ENCODE measurements around the gene SYNRG.

DNA sequence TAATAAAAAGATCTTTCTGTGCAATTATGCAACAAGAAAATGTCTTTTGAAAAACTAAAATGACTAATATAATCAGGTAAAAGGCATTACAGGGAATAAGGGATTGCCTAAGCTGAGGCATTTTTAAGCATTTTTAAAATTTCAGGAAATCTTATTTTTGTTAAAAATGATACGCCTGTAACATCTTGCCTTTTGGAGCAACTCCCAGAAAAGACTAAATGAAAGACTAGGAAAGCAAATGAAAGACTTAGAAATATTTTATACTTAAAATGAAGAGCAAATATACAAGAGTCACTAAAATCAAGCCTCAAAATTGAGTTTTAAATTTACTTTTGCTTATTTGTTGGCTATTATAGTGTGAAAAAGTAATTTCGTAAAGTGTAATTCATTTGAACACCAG lies 63.7 kb downstream of the SYNRG start:
- no peak for TF ChIP-seq POLR2AphosphoS5 (IDR thresholded peaks at IDR 0.05; ENCODE audit: low read depth, low read length)
- TF ChIP-seq POLR2A (IDR thresholded peaks at IDR 0.05; ENCODE audit: low read depth, low read length): no peak
- no peak for TF ChIP-seq TAF1 (IDR thresholded peaks at IDR 0.05; ENCODE audit: borderline replicate concordance, low read depth, low read length)
